ENCODE data around the gene NKX6-1. TPM values are rescaled to one million over a fixed set of nuclear protein-coding genes. Genes with fewer than 3 reads are reported as not detected.
A peak's percentile ranks its signal among the peaks of the same experiment; 100 is the strongest.

NKX6-1 gene
- total RNA-seq, 1 experiment from 2014 or later, result 0.09 TPM

GRCh38 chr4:84482564-84483563 lies 16.2 kb downstream of the NKX6-1 start:
- H3K4me1 Mint-ChIP-seq, result peaks cover 23 to 40% of the 10 kb centered on the region in 2 experiments
- DNase-seq, result peak; percentile 89
- Histone ChIP-seq H2BK5ac (ENCODE audit: insufficient read length, low read length) (no peak overlapping the region), H2BK15ac (ENCODE audit: low read depth, low read length) (no peak overlapping the region), H2BK120ac (ENCODE audit: low read depth, low read length, poor library complexity, severe bottlenecking) (no peak overlapping the region), H2AK5ac (ENCODE audit: insufficient read length, low read length) (no peak overlapping the region), H3K14ac (ENCODE audit: insufficient read depth, low read length) (no peak overlapping the region), H3K9ac (ENCODE audit: extremely low read depth, insufficient read length, low read length) (no peak overlapping the region), H3K4me2 (ENCODE audit: insufficient read depth, insufficient read length, low read length) (peak overlapping the region; percentile 50), H4K5ac (ENCODE audit: insufficient read length, low read depth, low read length) (no peak overlapping the region), H3K9me3 (ENCODE audit: control insufficient read depth, low read depth, low read length) (no peaks in the 10 kb centered on the region), H3T11ph (ENCODE audit: low read length) (no peak overlapping the region), H4K20me1 (ENCODE audit: control insufficient read depth, insufficient read depth, insufficient read length) (no peaks in the 10 kb centered on the region), H3K23me2 (ENCODE audit: insufficient read length, low read depth, low read length, poor library complexity, severe bottlenecking) (peaks cover 3% of the 10 kb centered on the region), H3K27ac (ENCODE audit: insufficient read length, low read depth, low read length) (no peak overlapping the region), H3K27me3 (ENCODE audit: insufficient read depth, low read length) (peaks cover 66% of the 10 kb centered on the region), H4K91ac (ENCODE audit: insufficient read length, low read depth, low read length) (no peak overlapping the region), H3K56ac (ENCODE audit: insufficient read length, low read depth, low read length) (no peak overlapping the region), H3K18ac (ENCODE audit: insufficient read length, low read depth, low read length) (no peak overlapping the region), H3K4me1 (ENCODE audit: insufficient read depth, low read length) (peaks cover 6% of the 10 kb centered on the region), H2BK12ac (ENCODE audit: insufficient read length, low read depth, low read length) (no peak overlapping the region), H3K79me1 (ENCODE audit: insufficient read depth, low read depth, low read length, poor library complexity, severe bottlenecking) (no peaks in the 10 kb centered on the region), H4K8ac (replicated peaks; ENCODE audit: insufficient read length, low read depth, low read length) (no peak overlapping the region), H2BK20ac (ENCODE audit: low read depth, low read length, poor library complexity, severe bottlenecking) (no peak overlapping the region), H3K4ac (ENCODE audit: low read depth, low read length) (no peak overlapping the region), H3K79me2 (ENCODE audit: insufficient read depth, low read length) (no peaks in the 10 kb centered on the region), H2AFZ (ENCODE audit: low read length) (no peak overlapping the region), H3K23ac (ENCODE audit: insufficient read length, low read depth, low read length) (no peak overlapping the region)
- H3K27ac Mint-ChIP-seq, result no peak overlapping the region
- peaks cover 100% of the 10 kb centered on the region for H3K27me3 Mint-ChIP-seq (ENCODE audit: low read depth)
- no CpG with 5 or more reads among the region's 69 CpGs for WGBS (ENCODE audit: extremely low coverage, insufficient read length, low lambda C conversion rate)
- peak overlapping the region in 1 of 2 experiments; percentile 79; a peak in 4 of 5 replicates for H3K4me3 Mint-ChIP-seq
- H3K36me3 Mint-ChIP-seq (ENCODE audit: insufficient read depth in 1 of 3, low read depth in 3 of 3), result 0 out of 7 replicates have a peak, but pooled peaks cover 0 to 2% (median 0%) of the 10 kb centered on the region in 3 experiments
- peak; percentile 99 for TF ChIP-seq CTCF (conservative IDR thresholded peaks at IDR 0.05)
- peaks cover 3 to 4% of the 10 kb centered on the region in 2 experiments; a peak in 2 of 5 replicates for H3K9me3 Mint-ChIP-seq
